ENCODE measurements around the gene A1BG. TPM values are rescaled to one million over a fixed set of nuclear protein-coding genes. Genes with fewer than 3 reads are reported as not detected.

A1BG gene
- total RNA-seq, 2 donors from 2014 or later, result 12.6 to 16.4 TPM

- no peak overlapping the region for H3K9ac ChIP-seq (ENCODE audit: extremely low read depth, low read length, poor library complexity, severe bottlenecking)
- H3K27me3 ChIP-seq (ENCODE audit: control insufficient read depth, insufficient read depth, low read length, poor library complexity, severe bottlenecking), result no peaks in the 10 kb centered on the region
- H3K4me3 ChIP-seq (ENCODE audit: low read length), result no peak overlapping the region
- no peaks in the 10 kb centered on the region for H3K36me3 ChIP-seq (ENCODE audit: control insufficient read depth, insufficient read depth, low read length)
- H3K9me3 Mint-ChIP-seq, result no peaks in the 10 kb centered on the region
- no peak overlapping the region for H3K27ac ChIP-seq (ENCODE audit: low read depth, low read length)
- H3K9me3 ChIP-seq (ENCODE audit: control insufficient read depth, low read length), result no peaks in the 10 kb centered on the region
- no peaks in the 10 kb centered on the region for H3K4me1 Mint-ChIP-seq
- peak; percentile 50 for DNase-seq
- H3K4me1 ChIP-seq (ENCODE audit: control insufficient read depth, insufficient read depth, low read length), result no peaks in the 10 kb centered on the region
- TF ChIP-seq CTCF (conservative IDR thresholded peaks at IDR 0.05), result no peak
- no peak overlapping the region for H3K27ac Mint-ChIP-seq
- 97 to 98% methylated on average over 69 to 94 of the region's 94 CpGs for WGBS, 2 experiments (ENCODE audit: insufficient coverage in 1 of 2, insufficient read length in 1 of 2)
- H3K36me3 Mint-ChIP-seq (ENCODE audit: low read depth), result no peaks in the 10 kb centered on the region
- H3K27me3 Mint-ChIP-seq (ENCODE audit: insufficient read depth), result peaks cover 17% of the 10 kb centered on the region
- H3K4me3 Mint-ChIP-seq, result no peak overlapping the region
Measured at GRCh38 chr19:58355908-58356765, 2.8 kb upstream of the A1BG start.

- Histone ChIP-seq H3K9me3 (ENCODE audit: control insufficient read depth, low read length) (no peaks in the 10 kb centered on the region), H3K27ac (ENCODE audit: low read depth, low read length) (no peak overlapping the region), H3K4me3 (ENCODE audit: low read length) (no peak overlapping the region), H3K4me1 (ENCODE audit: control insufficient read depth, insufficient read depth, low read length) (no peaks in the 10 kb centered on the region), H3K36me3 (ENCODE audit: control insufficient read depth, insufficient read depth, low read length) (no peaks in the 10 kb centered on the region), H3K9ac (ENCODE audit: extremely low read depth, low read length, poor library complexity, severe bottlenecking) (no peak overlapping the region), H3K27me3 (ENCODE audit: control insufficient read depth, insufficient read depth, low read length, poor library complexity, severe bottlenecking) (no peaks in the 10 kb centered on the region)
- Mint-ChIP-seq H3K36me3 (ENCODE audit: low read depth) (no peaks in the 10 kb centered on the region), H3K4me1 (no peaks in the 10 kb centered on the region), H3K27ac (no peak overlapping the region), H3K4me3 (no peak overlapping the region), H3K27me3 (ENCODE audit: insufficient read depth) (peaks cover 23% of the 10 kb centered on the region), H3K9me3 (no peaks in the 10 kb centered on the region)
- no peak for DNase-seq
- WGBS, 2 experiments (ENCODE audit: insufficient coverage in 1 of 2, insufficient read length in 1 of 2), result 88 to 96% methylated on average over 7 to 10 of the region's 10 CpGs
- TF ChIP-seq CTCF (conservative IDR thresholded peaks at IDR 0.05), result no peak
Measured at GRCh38 chr19:58355215-58355796, 2.0 kb upstream of the A1BG start.

GRCh38 chr19:58354478-58355030 lies 1.3 kb upstream of the A1BG start:
- Mint-ChIP-seq H3K36me3 (ENCODE audit: low read depth) (no peaks in the 10 kb centered on the region), H3K4me1 (no peaks in the 10 kb centered on the region), H3K27ac (no peak overlapping the region), H3K4me3 (no peak overlapping the region), H3K9me3 (no peaks in the 10 kb centered on the region), H3K27me3 (ENCODE audit: insufficient read depth) (peaks cover 31% of the 10 kb centered on the region)
- no peak for TF ChIP-seq CTCF (conservative IDR thresholded peaks at IDR 0.05)
- Histone ChIP-seq H3K36me3 (ENCODE audit: control insufficient read depth, insufficient read depth, low read length) (no peaks in the 10 kb centered on the region), H3K4me1 (ENCODE audit: control insufficient read depth, insufficient read depth, low read length) (no peaks in the 10 kb centered on the region), H3K27ac (ENCODE audit: low read depth, low read length) (no peak overlapping the region), H3K9ac (ENCODE audit: extremely low read depth, low read length, poor library complexity, severe bottlenecking) (no peak overlapping the region), H3K9me3 (ENCODE audit: control insufficient read depth, low read length) (no peaks in the 10 kb centered on the region), H3K27me3 (ENCODE audit: control insufficient read depth, insufficient read depth, low read length, poor library complexity, severe bottlenecking) (no peaks in the 10 kb centered on the region), H3K4me3 (ENCODE audit: low read length) (no peak overlapping the region)
- 90 to 93% methylated on average over 5 to 6 of the region's 6 CpGs for whole genome bisulfite sequencing, 2 experiments (ENCODE audit: insufficient coverage in 1 of 2, insufficient read length in 1 of 2)
- no peak for DNase-seq

All from endodermal cell (in vitro differentiated cells).